GM12878 (cell line): Measurements from ENCODE around the gene SLCO3A1. TPM values are rescaled to one million over a fixed set of nuclear protein-coding genes. Genes with fewer than 3 reads are reported as not detected.

Source experiments
- ATAC-seq: fragments of 200-7000 bp; cut with Tn5 transposase; 3 replicates; pipeline ENCODE4 v1.9.1; 2020; ENCODE audit warnings: mild to moderate bottlenecking, moderate library complexity
- BruUV-seq: library from RNA; stranded (reverse); fragments of 400-500 nt; replicated peaks from 2 replicates; lab custom pipeline; 2021; lab: Mats Ljungman, UMichigan
- CTCF ChIA-PET: fragments of 300-600 bp; sonication (Branson Sonifier 250); formaldehyde crosslinking; extraction: SDS; loops from one replicate; lab custom pipeline; 2021; ENCODE audit warnings: inconsistent platforms; lab: Yijun Ruan, JAX
- POLR2A ChIA-PET: fragments of 350-600 bp; formaldehyde crosslinking; extraction: SDS; loops from one replicate; lab custom pipeline; 2021; ENCODE audit warnings: inconsistent platforms; lab: Charles Lee
- RAD21 ChIA-PET: fragments of 300-600 bp; sonication (Branson Sonifier 250); formaldehyde crosslinking; loops from one replicate; lab custom pipeline; 2023; ENCODE audit warnings: antibody characterized with exemption; ENCODE audit not compliant: unreplicated experiment; lab: Charles Lee
- SMC1A ChIA-PET: fragments of 300-600 bp; sonication (Branson Sonifier 250); formaldehyde crosslinking; loops from one replicate; lab custom pipeline; 2023; ENCODE audit not compliant: unreplicated experiment, uncharacterized antibody; lab: Charles Lee
- DNase-seq: peaks from one replicate; pipeline ENCODE4 v3.0.0-alpha.2; 2011; ENCODE audit warnings: low read depth, low spot score
- FAIRE-seq: peaks from 3 replicates; lab custom pipeline; 2011; peaks lifted over from hg19 to GRCh38; lab: Jason Lieb, UNC
- H2AFZ ChIP-seq: 2 replicates; pipeline ENCODE4 v1.6.0; 2011; ENCODE audit warnings: low read depth, low read length, control low read depth; ENCODE audit not compliant: control insufficient read depth
- H3K27ac ChIP-seq: 2 replicates; pipeline ENCODE4 v1.5.1; 2011; ENCODE audit warnings: control low read depth; ENCODE audit not compliant: control insufficient read depth, insufficient read depth
- H3K27me3 ChIP-seq, 2 experiments: replicated peaks in 1 of 2; 2 replicates each; pipeline versions ENCODE4 v1.6.0 to v1.6.1; 2011; ENCODE audit warnings: low read length in 1 of 2; ENCODE audit not compliant: control insufficient read depth in 2 of 2, insufficient read depth in 2 of 2
- H3K36me3 ChIP-seq, 2 experiments: 2 replicates each; pipeline ENCODE4 v1.5.1; 2011; ENCODE audit warnings: low read length in 1 of 2; ENCODE audit not compliant: control insufficient read depth in 2 of 2, insufficient read depth in 2 of 2
- H3K4me1 ChIP-seq: 2 replicates; pipeline ENCODE4 v1.6.1; 2011; ENCODE audit warnings: mild to moderate bottlenecking, low read length, moderate library complexity, mixed read lengths; ENCODE audit not compliant: control insufficient read depth, insufficient read depth
- H3K4me2 ChIP-seq: 2 replicates; pipeline ENCODE4 v1.6.0; 2011; ENCODE audit warnings: control low read depth; ENCODE audit not compliant: control insufficient read depth, insufficient read depth
- H3K4me3 ChIP-seq: fragments of 200-600 bp; sonication (generic); 2 replicates; pipeline ENCODE4 v1.5.1; 2016
- H3K79me2 ChIP-seq: 2 replicates; pipeline ENCODE4 v1.6.0; 2011; ENCODE audit warnings: low read length; ENCODE audit not compliant: control insufficient read depth, insufficient read depth
- H3K9ac ChIP-seq: 2 replicates; pipeline ENCODE4 v1.8.0; 2011; ENCODE audit warnings: low read length, control low read depth, mixed read lengths; ENCODE audit not compliant: control insufficient read depth, insufficient read depth
- H3K9me3 ChIP-seq: replicated peaks from 3 replicates; pipeline ENCODE4 v1.5.1; 2011; ENCODE audit warnings: mild to moderate bottlenecking, low read length; ENCODE audit not compliant: control insufficient read depth, insufficient read depth
- H4K20me1 ChIP-seq: 2 replicates; pipeline ENCODE4 v1.6.0; 2011; ENCODE audit not compliant: control insufficient read depth, insufficient read depth
- BCL3 ChIP-seq: IDR thresholded peaks from 2 replicates; pipeline ENCODE4 v1.6.1; 2011; ENCODE audit warnings: borderline replicate concordance, low read depth, mild to moderate bottlenecking, moderate library complexity, low read length; ENCODE audit not compliant: insufficient read depth, poor library complexity, severe bottlenecking
- E2F4 ChIP-seq: IDR thresholded peaks from 2 replicates; pipeline ENCODE4 v1.6.1; 2012; ENCODE audit warnings: low read depth, low read length, improper control_type of control experiment
- GABPA ChIP-seq: IDR thresholded peaks from 2 replicates; pipeline ENCODE4 v1.6.1; 2014; ENCODE audit warnings: antibody characterized with exemption, low read depth, mild to moderate bottlenecking, inconsistent platforms
- RB1 ChIP-seq: fragments of 450-650 bp; formaldehyde crosslinking; IDR thresholded peaks from 2 replicates; pipeline ENCODE4 v1.6.1; 2017; ENCODE audit warnings: mild to moderate bottlenecking, borderline replicate concordance
- SRF ChIP-seq, 2 experiments: IDR thresholded peaks; 2 replicates each; pipeline ENCODE4 v1.6.1; 2011; ENCODE audit warnings: low read depth in 2 of 2, low read length in 2 of 2, mild to moderate bottlenecking in 1 of 2, moderate library complexity in 1 of 2
- YY1 ChIP-seq: IDR thresholded peaks from 2 replicates; pipeline ENCODE4 v1.6.1; 2011; ENCODE audit warnings: low read depth, mild to moderate bottlenecking, low read length
- ZZZ3 ChIP-seq: IDR thresholded peaks from 2 replicates; pipeline ENCODE4 v1.6.1; 2011; ENCODE audit warnings: low read depth; ENCODE audit not compliant: control insufficient read depth, insufficient read length
- WGBS: methylation state at CpG from one replicate; pipeline ENCODE4 v1.1.6; 2016; ENCODE audit warnings: low lambda C conversion rate; ENCODE audit not compliant: insufficient replicate concordance, insufficient coverage; ENCODE audit errors: missing lambda C conversion rate; 5-methylcytosine and 5-hydroxymethylcytosine counted together
- in situ Hi-C: fragments of 300-500 bp; cut with MboI; formaldehyde crosslinking; loops from 9 replicates; pipeline ENCODE4 v1.14.3; 2018; ENCODE audit warnings: mixed read lengths
- intact Hi-C: fragments of 100-400 bp; cut with micrococcal nuclease; formaldehyde crosslinking; loops from one replicate; pipeline ENCODE4 v1.14.2; 2022; ENCODE audit not compliant: unreplicated experiment
- polyA plus RNA-seq, 11 experiments: library from polyadenylated mRNA; depleted of rRNA in 4 of 11; unstranded in 6 of 11; stranded (reverse) in 5 of 11; fragments of >200 nt; fragmentation: Nextera tagmentation in 4 of 11; fragmentation: Illumina TruSeq in 1 of 11; extraction: Ambion mirVana in 4 of 11; extraction: Trizol in 1 of 11; gene quantifications; 1 replicate in 1 of 11; 2 replicates in 10 of 11; pipeline versions ENCODE4 v1.2.1 to v1.2.3, GENCODE V29; 2011 to 2016; ENCODE audit warnings: inconsistent platforms in 2 of 11, missing spikeins in 2 of 11, low read depth in 1 of 11
- total RNA-seq, 4 experiments: library from RNA; depleted of rRNA in 3 of 4; stranded (reverse); fragments of >200 nt in 3 of 4; fragmentation: Illumina TruSeq in 1 of 4; extraction: Trizol in 1 of 4; gene quantifications; 2 replicates each; pipeline versions ENCODE4 v1.2.1 to v1.2.3, GENCODE V29; 2013 to 2021

Gene SLCO3A1
- total and polyA plus RNA-seq, 10 of the 15 experiments (the other 5 are each of a cell fraction or from before 2014, with no cell fraction given): 0.05 to 5.9 (median 0.31) TPM

- POLR2A ChIA-PET: interaction anchor here (0.6 kb wide), 1 partner anchor 352 kb away, joined by 3 read pairs; no protein-coding TSS in a partner anchor
- in situ Hi-C loops: loop anchor here (5.0 kb wide), 2 partner anchors 372 to 782 kb away; no protein-coding TSS in a partner anchor
- FAIRE-seq: no peak
These were observed 226.2 kb downstream of the SLCO3A1 start for GRCh38 chr15:92079647-92080255.

More at GRCh38 chr15:92079647-92080255, 226.2 kb downstream of the SLCO3A1 start:
- no peak overlapping the region for H3K4me2 ChIP-seq
- TF ChIP-seq ZZZ3: no peak
- TF ChIP-seq YY1: no peak
- no peak for TF ChIP-seq GABPA
- no peak for TF ChIP-seq RB1
- TF ChIP-seq E2F4: no peak
- TF ChIP-seq BCL3: no peak
- no peak for TF ChIP-seq SRF (IDR thresholded peaks at IDR 0.05; ENCODE audit: low read depth in 2 of 2, low read length in 2 of 2)
- ChIA-PET RAD21 (interaction anchor here (0.8 to 1.2 kb wide), 3 partner anchors 225 to 778 kb away, joined by 3 to 4 read pairs (median 4); no protein-coding TSS in a partner anchor), SMC1A (interaction anchor here (1.1 kb wide), 1 partner anchor 9 kb away, joined by 3 read pairs; no protein-coding TSS in a partner anchor), CTCF (interaction anchor here (0.8 to 5.4 kb wide), 11 partner anchors 9 to 779 kb away, joined by 3 to 30 read pairs (median 4); no protein-coding TSS in a partner anchor)
- H3K27ac ChIP-seq: no peak overlapping the region
- H4K20me1 ChIP-seq: no peaks in the 10 kb centered on the region
- no peak overlapping the region for H3K4me3 ChIP-seq
- no peak for ATAC-seq
- H2AFZ ChIP-seq: no peak overlapping the region
- intact Hi-C loops: no loop called here
- H3K79me2 ChIP-seq: no peaks in the 10 kb centered on the region
- no peak for DNase-seq
- WGBS: 49% methylated on average over 10 of the region's 10 CpGs
- no peaks in the 10 kb centered on the region for H3K27me3 ChIP-seq
- H3K4me1 ChIP-seq: no peaks in the 10 kb centered on the region
- no TSS peak for BruUV-seq
- H3K36me3 ChIP-seq: no peaks in the 10 kb centered on the region
- H3K9ac ChIP-seq: no peak overlapping the region
- H3K9me3 ChIP-seq: no peaks in the 10 kb centered on the region
